ENCODE results near the gene CCNY.
"Not testable (repeated sequence)": the region's sequence is repeated elsewhere in the genome, so short reads cannot be mapped to it uniquely, and the experiment has no call there.

Gene CCNY

DNA sequence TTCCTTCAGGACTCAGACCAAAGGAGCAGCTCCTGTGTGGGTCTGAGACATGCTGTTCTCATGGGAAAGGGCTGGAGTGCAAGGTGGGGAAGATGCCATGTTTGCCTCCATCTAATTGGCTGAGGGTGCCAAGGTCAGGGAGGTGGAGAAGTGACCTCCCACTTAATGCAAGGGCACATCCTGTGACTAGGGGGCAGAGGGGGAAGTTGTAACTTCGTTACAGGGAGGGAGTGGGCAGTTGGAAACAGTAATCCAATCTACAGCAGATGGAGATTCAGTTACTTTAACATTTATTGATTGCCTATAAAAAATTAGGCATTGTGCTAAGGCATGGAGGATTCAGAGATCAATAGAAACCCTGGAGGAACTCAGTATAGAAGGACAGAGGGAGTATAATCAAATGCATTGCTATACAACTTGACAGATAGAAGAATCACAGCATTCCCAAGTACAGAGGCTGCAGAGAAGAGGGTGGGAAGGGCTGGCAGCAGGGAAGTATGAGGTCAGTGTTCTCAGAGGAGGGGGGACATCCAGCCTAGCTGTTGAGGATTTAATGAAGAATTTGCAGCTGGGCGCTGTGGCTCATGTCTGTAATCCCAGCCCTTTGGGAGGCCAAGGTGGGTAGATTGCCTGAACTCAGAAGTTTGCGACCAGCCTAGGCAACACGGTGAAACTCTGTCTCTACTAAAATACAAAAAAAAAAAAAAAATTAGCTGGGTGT lies 75.9 kb downstream of the CCNY start:
- no peak for DNase-seq

DNA sequence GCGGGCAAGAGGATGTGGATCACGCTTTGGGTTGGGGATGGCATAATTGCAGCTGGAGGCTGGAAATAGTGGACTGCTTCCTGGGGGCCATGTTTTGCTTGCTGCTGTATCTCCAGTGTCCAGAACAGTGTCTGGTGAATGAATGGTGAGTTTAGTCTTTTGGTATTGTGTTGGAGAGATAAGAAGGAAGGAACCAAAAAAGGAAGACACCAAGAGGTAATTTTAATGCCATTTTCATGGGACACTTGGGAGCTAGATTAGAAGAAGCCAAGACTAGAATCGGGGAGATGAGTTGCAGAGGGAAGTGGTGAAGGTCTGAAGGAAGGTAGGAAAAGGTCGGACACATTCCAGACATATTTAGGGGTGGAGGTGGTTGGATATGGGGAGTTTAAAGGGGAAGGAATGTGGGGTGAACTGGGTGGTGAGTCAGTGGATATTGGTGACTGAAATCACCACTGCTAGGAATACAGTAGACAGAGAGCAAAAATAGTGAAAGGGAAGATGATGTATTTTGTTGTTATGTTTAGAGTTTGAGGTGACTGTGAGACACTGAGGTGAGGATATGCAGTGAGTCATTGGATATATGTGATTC lies 76.7 kb downstream of the CCNY start:
- no peak for DNase-seq

DNA sequence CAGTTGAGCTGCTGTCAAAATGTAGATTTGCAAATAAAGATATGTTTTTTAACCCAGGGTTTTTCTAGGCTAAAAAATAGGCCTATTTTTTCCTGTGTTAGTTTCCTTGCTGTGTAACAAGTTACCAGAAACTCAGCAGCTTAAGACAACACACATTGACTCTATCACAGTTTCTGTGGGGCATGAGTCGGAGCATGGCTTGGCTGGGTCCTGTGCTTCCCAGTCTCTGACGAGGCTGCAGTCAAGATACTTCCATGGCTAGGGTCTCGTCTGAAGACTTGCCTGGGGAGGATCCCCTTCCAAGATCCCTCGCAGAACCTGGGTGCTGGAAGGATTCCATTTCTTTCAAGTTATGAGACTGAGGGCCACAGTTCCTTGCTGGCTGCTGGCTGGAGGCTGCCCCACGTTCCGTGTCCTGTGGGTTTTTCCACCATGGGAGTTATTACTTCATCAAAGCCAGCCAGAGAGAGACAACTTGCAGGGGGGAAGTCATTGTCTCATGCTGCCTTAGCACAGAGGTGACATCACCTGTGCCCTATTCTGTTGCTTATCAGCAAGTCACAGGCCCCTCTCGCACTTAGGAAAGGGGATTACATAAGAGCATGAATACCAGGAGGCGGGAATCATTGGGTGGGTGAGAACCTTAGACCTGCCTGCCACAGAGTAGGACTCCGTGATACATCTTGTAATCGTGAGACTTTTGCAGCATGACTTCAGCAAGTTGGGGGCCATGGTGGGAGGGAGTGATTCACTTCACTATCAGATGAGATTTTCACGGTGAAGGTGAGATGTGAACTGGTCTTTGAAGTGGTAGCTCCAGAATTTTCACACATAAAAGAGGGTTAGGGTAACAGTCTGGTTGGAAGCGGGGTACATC lies 77.9 kb downstream of the CCNY start:
- no peak for DNase-seq

DNA sequence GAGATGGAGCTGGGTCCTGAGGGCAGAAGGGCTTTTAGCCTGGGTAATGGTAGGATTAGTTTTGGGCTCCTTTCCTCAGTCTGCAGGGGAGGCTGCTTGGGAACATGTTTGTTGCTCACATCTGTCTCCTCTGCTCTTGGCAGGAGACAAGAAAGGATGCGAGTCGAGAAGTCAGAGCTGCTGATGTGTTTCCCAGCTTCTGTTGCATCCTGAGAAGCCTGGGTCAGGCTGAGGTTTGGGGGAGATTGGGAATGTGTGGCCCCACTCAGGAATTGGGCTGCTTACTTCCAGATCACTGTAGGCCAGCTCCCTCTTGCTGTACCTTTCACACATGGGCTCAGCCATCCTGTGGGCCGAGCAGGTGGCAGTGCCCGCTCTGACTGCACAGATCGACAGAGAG lies 79.2 kb downstream of the CCNY start:
- no peak for DNase-seq

DNA sequence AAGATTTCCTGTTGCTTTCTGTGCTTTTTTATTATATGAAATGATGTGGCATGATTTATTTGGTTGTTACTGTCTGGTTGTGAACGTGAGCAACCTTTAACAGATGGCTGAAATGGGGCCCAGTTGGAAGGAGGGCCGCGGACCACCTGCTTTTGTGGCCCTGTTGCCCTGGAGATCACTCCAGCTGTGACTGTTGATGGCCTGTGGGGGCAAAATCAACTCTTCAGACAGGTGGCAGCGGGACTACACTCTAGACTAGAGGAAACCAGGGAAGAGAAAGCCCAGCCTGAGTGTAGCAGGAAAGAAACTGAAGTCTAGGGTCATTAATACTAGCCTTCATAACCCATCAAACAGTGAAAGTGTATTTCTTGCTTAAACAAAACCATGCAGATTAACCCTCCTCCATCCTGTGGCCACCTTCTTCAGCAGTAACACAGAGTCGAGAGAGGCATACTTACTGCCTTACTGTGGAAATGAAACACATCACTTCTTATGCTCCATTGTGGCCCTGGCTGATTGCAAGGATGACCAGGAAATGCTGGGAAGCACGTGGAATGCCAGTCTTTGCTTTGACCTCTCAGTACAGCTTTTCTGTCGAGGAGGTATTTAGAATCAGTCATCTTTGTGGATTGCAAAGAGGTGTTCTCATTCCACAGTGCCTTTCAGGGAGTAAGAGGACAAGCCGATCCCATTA lies 80.5 kb downstream of the CCNY start:
- peak; percentile 79 to 83 for DNase-seq

DNA sequence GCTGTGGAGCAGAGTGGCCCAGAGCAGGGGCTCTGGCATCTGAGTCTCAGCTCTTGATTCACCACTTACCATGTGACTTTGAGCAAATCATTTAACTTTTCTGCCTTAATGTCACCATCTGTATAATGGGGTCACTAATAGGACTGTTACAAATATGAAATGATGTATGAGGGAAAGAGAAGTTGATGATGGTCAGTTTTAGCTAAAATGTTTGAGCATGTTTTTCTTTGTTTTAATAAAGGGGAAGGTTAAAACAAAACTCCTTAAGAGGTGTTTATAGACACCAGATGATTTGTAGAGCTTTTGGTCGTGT lies 81.0 kb downstream of the CCNY start:
- no peak for DNase-seq

DNA sequence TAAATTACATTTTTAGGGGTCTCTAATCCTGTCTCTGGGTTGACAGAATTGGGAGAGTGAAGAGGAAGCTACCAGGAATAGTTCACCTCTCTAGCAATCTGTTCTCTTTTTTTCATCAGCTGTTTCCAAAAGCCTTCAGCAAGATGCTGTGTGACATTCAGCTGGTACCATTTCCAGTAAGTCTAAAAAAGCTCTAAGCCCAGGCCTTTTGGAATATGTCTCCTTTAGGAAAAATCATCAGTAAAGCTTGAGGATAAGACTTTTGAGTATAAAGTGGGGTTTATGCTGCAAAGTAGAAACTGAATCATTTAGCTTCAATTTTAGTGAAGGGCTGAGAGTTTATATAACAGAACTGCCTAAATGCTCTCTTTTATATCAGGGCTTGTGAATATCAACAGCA lies 81.5 kb downstream of the CCNY start:
- DNase-seq: no peak

DNA sequence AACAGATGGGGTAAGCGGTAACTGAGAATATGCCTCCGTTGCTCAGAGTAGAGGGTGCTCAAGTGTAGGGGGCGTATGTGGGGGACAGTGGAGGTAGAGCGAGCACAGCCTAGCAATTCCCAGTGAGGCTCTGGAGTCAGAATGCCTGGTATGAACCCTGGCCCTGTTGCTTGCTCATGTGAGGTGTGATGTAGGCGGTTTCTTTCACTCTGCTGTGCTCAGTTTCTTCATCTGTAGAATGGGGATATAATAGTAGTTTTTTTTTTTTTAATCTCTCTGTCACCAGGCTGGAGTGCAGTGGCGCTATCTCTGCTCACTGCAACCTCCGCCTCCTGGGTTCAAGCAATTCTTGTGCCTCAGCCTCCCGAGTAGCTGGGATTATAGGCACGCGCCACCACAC lies 82.3 kb downstream of the CCNY start:
- DNase-seq: not testable (repeated sequence)

DNA sequence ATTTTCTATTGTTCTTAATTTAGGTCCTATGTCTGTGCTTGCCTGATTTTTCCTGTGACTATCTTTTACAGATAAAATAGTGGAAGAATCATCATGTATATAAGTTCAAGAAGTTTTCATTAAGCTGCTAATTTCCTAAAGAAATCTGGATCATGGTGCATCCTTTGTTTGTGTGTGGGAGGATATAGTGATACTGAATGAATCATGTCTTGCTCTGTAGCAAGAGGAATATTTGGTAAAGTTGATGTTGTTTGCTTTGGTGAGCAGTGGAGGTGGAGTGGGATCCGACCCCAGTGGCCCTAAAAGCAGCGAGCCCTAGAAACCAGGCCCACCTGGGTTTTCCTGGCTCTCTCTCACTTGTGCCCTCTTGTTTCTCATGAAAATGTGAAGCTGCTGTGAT lies 83.7 kb downstream of the CCNY start:
- no peak for DNase-seq

DNA sequence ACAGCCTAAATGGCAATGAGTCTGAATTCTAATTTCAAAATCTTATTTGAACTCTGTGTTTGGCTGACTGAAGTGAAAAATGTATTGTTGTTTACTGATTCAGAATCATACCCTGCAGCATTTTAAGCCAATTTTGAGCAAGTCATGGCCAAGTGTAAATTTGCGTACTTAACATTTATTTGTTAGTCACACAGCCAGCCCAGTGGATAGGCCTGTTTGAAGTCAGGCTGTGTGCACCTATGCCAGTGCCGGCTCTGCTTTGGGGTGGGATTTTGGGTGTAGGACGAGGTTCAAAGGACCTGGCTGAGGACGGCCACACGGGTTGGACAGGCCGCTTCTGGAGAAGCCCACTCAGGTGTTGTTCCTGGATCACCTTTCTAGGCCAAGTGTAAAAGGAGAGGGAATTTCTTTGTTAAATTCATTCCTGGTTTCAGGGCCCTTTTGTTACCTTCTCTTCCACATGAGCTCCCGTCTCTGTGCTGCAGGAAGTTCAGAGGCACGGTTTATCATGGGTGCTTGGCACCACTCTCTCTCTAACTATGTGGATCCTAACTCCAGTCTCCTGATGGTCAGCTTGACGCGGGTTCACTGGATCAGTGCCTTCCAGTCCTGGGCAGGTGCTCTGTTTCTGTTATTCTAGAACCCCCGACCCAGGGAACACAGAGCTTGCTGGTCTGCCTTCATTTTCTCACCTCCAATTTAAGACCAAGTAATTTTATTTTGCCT lies 84.7 kb downstream of the CCNY start:
- DNase-seq: no peak

DNA sequence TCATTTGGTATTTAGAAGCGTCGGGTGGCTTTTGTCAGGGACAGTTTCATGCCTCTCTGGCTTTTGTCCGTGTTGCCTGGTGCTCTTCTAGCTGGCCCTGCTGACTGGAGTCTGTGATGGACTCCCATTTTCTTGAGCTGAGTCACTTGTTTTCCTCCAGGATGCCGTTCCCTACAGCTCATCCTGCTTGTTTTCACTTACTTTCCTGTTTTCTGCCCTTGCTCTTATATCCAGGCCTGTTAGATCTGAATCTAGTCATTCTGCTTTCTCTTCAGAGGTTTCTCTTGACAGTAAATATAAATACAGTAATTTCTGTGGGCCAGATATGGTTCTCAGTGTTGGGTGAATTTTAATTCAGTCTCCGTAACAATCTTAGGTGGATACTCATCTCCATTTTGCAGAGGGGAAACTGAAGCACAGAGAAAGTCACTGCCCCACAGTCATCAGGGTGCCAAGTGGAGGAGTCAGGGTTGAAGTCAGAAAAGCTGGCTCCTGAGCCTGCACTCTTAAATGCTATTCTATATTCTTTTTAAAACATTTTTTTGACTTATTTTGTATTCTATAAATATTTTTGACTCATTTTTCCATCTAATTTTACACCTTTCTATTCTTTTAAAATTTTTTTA lies 85.4 kb downstream of the CCNY start:
- no peak for DNase-seq

DNA sequence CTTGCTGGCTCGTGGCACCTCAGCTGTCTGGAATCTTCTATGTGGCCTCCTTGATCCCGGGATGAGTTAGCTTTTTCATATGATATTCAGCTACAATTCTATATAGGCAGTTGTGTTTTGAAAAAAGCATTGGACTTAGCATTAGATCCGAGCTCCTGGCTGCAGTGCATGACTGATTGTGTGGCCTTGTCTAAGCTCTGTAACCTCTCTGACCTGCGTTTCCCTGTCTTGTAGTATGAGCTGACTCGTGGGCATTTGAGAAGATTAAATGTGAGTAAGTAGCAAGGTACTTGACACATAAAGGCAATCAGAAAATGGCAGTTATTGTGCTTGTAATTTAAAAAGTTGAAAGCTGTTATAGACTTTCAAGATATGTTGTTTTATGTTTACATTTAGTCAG lies 85.9 kb downstream of the CCNY start:
- no peak for DNase-seq

DNA sequence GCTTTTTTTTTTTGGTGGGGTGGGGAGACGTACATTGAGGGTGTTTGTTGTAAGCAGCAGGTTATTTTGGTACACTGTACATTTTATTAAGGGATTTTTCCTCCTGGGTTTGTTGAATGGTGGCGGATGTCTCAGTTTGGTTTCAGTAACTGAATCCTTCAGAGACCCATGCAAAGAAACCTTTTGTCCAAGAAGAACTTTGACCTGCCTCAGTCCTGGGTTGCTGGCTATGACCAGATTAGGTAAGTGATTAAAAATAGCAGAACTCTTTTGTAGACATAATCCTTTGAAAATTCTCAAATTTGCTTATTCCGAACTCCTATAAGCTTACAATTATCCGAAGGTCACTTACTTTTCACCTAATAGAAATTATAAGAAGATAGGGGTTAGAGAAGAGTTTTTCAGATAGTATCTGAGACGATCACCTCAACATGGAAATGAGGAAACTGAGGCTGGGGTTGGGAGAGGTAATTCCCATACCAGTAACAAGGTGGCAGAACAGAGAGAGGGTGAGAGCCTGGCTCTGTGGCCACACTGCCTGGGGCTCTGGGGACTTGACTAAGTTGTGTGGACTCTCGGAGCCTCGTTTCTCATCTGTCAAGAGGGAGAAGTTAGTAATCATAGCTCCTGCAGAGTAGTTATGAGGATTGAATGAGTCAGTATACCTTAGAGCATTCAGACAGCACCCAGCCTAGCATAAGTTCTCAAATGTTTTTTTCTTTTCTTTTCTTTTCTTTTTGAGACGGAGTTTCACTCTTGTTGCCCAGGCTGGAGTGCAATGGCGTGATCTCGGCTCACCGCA lies 87.4 kb downstream of the CCNY start:
- DNase-seq: no peak

DNA sequence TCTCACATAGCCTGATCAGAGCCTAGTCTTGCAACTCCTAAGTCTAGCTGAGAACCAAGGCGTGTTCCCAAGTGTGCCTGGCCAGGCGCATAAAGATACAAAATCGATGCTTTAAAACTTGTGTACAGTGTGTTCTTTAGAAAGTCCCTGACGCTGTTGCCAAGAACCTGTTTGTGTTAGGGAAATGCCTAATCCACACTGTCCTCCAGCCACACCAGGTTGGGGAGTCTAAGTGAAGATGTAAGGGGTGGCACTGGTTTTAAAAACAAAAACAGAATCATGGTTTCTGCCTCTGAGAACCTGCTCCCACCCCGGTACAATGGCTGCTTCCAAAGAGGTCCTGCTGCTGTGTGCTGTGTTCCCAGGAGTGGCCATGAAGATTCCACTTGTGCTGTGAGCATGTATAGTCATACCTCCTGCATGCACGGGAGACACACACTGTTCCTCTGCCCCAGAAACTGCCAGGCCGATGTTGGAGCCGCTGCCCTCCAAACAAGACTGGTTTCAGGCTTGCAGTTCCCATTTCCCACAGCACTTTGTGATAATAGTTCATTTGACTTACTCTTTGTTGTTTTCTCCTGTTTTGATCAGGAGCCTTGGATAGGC lies 88.5 kb downstream of the CCNY start:
- DNase-seq: no peak

DNA sequence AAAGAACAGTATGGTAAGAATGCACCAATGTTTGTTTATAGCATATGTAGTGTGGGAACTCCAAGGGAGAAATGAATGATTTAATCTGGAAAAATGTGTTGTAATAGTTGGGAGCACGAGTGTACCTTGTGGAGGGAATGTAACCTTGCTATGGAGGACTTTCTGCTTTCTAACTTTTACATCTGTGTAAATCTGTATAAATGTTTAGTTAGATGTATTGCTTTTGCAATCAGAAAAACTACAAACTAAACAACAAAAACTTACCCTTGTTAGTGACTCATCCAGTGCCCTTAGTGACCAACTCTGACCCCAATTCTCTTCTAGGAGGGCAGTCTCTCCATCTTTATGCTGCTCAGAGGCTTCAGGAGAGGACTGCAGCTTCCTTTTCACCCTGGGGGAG lies 89.3 kb downstream of the CCNY start:
- no peak for DNase-seq

DNA sequence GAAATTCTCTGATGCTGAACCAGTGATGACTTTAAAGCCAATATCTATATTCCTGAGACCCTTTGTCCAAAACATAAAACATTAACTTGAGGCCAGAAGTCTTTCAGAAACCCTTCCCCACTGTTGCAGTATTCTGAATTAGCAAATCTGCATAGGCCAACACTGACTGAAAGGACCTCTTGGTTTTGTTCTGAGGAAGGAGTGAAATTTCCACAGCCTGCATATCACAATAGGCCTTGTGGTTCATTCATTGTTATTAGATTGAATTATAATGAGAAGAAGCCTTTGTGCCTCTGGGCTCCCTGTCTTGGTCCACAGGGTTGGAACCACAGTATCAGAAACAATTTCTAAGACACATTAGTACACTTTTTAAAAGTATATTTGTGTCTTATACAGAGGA lies 90.3 kb downstream of the CCNY start:
- no peak for DNase-seq

DNA sequence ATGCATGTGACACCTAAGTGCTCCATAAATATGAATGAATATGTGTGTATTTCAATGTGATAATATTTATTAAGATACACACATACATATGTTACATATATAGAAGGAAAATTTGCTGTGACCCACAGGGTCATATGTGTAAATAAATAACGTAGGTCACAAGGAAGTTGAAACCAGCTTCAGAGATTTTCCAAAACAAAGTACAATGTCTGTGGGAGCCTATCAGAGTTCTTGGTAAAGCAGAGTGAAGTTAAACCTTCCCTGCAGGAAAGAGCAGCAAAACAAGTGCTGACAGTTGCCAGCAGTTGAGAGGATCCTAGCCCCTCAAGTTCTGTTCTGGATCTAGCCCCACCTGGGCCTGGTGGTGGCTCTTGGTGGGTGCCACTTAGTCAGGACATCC lies 91.2 kb downstream of the CCNY start:
- no peak for DNase-seq

DNA sequence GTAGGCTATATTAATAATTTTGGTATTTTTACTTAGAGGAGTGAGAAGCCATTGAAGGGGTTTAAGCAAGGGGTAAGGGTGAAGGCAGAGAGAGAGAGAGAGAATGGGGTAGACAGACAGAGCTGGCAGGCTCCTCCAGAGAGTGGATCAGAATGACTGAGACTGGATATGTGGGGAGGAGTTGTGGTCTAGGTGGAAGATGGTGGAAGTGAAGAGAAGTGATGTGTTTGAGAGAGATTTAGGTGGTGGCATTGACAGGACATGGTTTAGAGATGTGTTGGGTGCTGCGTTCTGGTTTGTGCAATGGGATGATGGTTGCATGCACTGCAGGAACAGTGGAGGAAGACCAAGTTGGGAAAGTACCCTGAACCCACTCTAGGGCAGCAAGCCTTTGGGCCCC lies 92.2 kb downstream of the CCNY start:
- no peak for DNase-seq

DNA sequence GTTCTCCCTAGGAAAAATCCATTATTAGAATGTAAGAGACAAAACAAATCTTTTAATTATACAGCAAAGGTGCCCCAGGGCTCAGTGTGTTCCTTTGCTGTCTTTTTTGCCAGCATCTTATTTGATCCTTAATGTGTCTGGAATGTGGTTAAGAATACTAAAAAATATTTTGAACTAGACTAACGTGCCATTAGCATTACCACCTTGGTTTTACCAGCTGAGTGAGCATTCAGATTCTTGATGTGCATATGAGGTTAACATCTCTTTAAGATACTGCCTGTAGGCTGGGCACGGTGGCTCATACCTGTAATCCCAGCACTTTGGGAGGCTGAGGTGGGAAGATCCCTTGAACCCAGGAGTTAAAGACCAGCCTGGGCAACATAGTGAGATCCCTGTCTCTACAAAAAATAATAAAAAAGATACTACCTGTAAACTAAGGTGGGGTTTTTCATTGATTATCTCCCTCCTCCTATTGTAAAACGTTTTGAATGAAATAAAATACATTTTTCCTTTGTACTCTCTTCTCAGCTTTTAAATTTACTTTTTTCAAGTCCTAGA lies 96.6 kb downstream of the CCNY start:
- DNase-seq: no peak

DNA sequence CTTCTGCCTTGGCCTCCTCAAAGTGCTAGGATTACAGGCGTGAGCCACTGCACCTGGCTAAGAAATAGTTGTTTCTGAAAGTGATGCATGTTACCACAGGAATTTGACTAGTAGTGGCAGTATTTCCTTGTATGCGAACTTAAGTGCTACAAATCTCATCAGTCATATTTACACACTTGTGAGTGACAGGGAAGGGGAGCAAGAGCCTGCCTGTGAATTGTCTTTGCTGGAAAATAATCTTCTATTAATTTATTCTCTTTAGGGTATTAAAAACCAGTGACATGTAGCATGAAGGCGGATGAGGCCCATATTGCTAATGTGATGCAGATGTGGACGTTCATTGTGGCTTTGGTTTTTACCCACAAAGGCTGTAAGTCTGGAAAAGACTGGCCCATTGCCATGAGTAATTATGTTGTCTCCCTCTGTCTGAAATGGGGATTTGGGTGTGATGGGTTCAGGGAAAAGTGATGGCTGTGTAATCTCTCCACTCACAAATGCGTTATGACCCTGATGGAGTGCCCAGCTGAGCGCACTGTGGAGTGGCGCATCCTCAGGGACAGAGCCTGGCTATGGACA lies 97.6 kb downstream of the CCNY start:
- DNase-seq: peak in 1 of 2 experiments; percentile 37

All from SHP77 (cell line).